HepG2 (cell line): ENCODE data around the gene KRTAP10-6. TPM values are rescaled to one million over a fixed set of nuclear protein-coding genes. Genes with fewer than 3 reads are reported as not detected.
A peak's percentile ranks its signal among the peaks of the same experiment; 100 is the strongest.

Experiments used
- DPF2 ChIP-seq: sonication (generic); formaldehyde crosslinking; IDR thresholded peaks from 2 replicates; pipeline ENCODE4 v1.4.0; 2020; ENCODE audit warnings: mild to moderate bottlenecking, low read depth, missing genetic modification reagents, borderline replicate concordance
- EEA1 ChIP-seq: sonication (generic); formaldehyde crosslinking; IDR thresholded peaks from 2 replicates; pipeline ENCODE4 v1.5.1; 2020; ENCODE audit warnings: mild to moderate bottlenecking, missing genetic modification reagents, borderline replicate concordance
- FOXK2 ChIP-seq: fragments of 450-650 bp; IDR thresholded peaks from 2 replicates; pipeline ENCODE4 v1.6.1; 2016
- GATAD2A ChIP-seq: IDR thresholded peaks from 2 replicates; pipeline ENCODE4 v1.6.1; 2016
- HOXA5 ChIP-seq: sonication (generic); formaldehyde crosslinking; IDR thresholded peaks from 2 replicates; pipeline ENCODE4 v1.4.0; 2020; ENCODE audit warnings: missing genetic modification reagents
- PHF20 ChIP-seq: sonication (generic); formaldehyde crosslinking; IDR thresholded peaks from 2 replicates; pipeline ENCODE4 v1.5.0; 2020; ENCODE audit warnings: mild to moderate bottlenecking, missing genetic modification reagents
- SRSF9 ChIP-seq: fragments of 200-400 bp; formaldehyde crosslinking; IDR thresholded peaks from 2 replicates; pipeline ENCODE4 v1.6.1; 2018; ENCODE audit warnings: borderline replicate concordance, mild to moderate bottlenecking, low read depth, low read length; ENCODE audit not compliant: insufficient read depth, poor library complexity, severe bottlenecking
- TBX2 ChIP-seq: sonication (generic); formaldehyde crosslinking; IDR thresholded peaks from 2 replicates; pipeline ENCODE4 v1.5.0; 2020; ENCODE audit warnings: missing genetic modification reagents, mild to moderate bottlenecking, borderline replicate concordance
- XRCC5 ChIP-seq: fragments of 200-400 bp; formaldehyde crosslinking; optimal IDR thresholded peaks from 2 replicates; pipeline ENCODE3; 2017; ENCODE audit warnings: mild to moderate bottlenecking, low read length
- ZKSCAN5 ChIP-seq: sonication (generic); formaldehyde crosslinking; IDR thresholded peaks from 2 replicates; pipeline ENCODE4 v1.5.1; 2020; ENCODE audit warnings: mild to moderate bottlenecking, missing genetic modification reagents
- ZNF205 ChIP-seq: IDR thresholded peaks from 2 replicates; pipeline ENCODE4 v1.6.1; 2018; ENCODE audit warnings: missing biosample characterization, missing genetic modification reagents
- ZNF484 ChIP-seq: sonication (generic); formaldehyde crosslinking; IDR thresholded peaks from 2 replicates; pipeline ENCODE4 v1.5.1; 2020; ENCODE audit warnings: mild to moderate bottlenecking, low read depth, missing genetic modification reagents, borderline replicate concordance
- ZNF546 ChIP-seq: sonication (generic); formaldehyde crosslinking; conservative IDR thresholded peaks from 2 replicates; pipeline ENCODE4 v1.8.1; 2023; ENCODE audit warnings: mild to moderate bottlenecking, missing genetic modification reagents
- ZNF564 ChIP-seq: sonication (generic); formaldehyde crosslinking; IDR thresholded peaks from 2 replicates; pipeline ENCODE4 v1.8.1; 2023; ENCODE audit warnings: mild to moderate bottlenecking, missing genetic modification reagents
- ZNF644 ChIP-seq: IDR thresholded peaks from 2 replicates; pipeline ENCODE4 v1.6.1; 2016; ENCODE audit warnings: low read depth
- ZNF670 ChIP-seq: sonication (generic); formaldehyde crosslinking; IDR thresholded peaks from 2 replicates; pipeline ENCODE4 v1.8.0; 2022; ENCODE audit warnings: mild to moderate bottlenecking, missing genetic modification reagents, borderline replicate concordance
- polyA plus RNA-seq, 8 experiments: library from polyadenylated mRNA; depleted of rRNA in 3 of 8; stranded (reverse) in 7 of 8; unstranded in 1 of 8; fragments of >200 nt; fragmentation: Illumina TruSeq in 4 of 8; extraction: Trizol in 4 of 8; gene quantifications; 2 replicates each; pipeline versions ENCODE4 v1.2.1 to v1.2.3, GENCODE V29; 2011 to 2016; ENCODE audit warnings: low read depth in 4 of 8, missing spikeins in 1 of 8, mixed read lengths in 1 of 8; ENCODE audit not compliant: insufficient read depth in 1 of 8
- total RNA-seq, 5 experiments: library from RNA; depleted of rRNA; stranded (reverse); fragments of >200 nt; fragmentation: Illumina TruSeq; extraction: Trizol; gene quantifications; 2 replicates each; pipeline ENCODE4 v1.2.3, GENCODE V29; 2016; ENCODE audit warnings: low read depth in 1 of 5
- TF ChIP-seq, protein P1 (sequence below): sonication (generic); formaldehyde crosslinking; IDR thresholded peaks from 2 replicates; pipeline ENCODE4 v1.4.0; 2020; ENCODE audit warnings: missing genetic modification reagents
- TF ChIP-seq, protein P2 (sequence below): IDR thresholded peaks from 2 replicates; pipeline ENCODE4 v1.6.1; 2018; ENCODE audit warnings: missing genetic modification reagents
- TF ChIP-seq, protein P3 (sequence below): IDR thresholded peaks from 2 replicates; pipeline ENCODE4 v1.6.1; 2016; ENCODE audit warnings: missing biosample characterization, missing genetic modification reagents, low read depth

KRTAP10-6 gene
- total and polyA plus RNA-seq, 2 of the 13 experiments (the other 11 are each of a cell fraction or from before 2014, with no cell fraction given), result not detected

DNA sequence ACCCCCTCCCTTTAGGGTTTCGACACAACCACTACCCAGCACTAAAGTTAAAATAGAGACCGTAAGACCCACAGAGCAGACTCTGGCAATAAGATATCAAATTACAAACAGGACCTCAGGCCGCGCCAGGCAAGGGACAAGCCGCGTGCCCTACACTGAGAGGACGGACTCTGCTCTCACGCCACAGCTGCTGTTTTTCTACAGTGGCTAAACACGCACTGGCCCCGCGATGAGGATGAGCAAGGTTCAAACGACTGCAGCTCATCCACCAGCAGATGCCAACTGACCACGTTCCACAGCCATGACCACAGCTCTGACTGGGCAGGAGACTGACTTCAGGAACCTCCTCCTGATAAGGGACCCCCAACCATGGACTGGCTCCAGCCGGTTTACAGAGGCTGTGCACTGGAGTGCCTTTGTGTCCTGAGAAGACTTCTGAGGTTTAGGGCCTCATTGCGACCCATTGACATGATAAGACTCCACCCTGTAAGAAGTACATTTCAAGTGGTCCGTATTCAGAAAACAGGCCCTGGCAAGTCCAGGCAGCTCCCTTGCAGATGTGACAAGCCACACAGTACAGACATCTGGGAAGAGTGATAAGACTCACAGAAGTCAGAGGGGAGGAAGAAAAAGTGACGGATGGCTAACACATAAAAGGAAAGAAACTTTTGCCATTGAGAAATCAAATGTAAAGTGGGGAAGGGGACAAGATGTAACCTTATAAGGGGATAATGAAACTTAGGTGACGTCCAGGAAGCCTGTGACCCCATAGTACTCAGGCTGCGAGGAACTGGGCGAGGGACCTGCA, 1.5 kb upstream of the KRTAP10-6 start (continued):
- TF ChIP-seq ZNF484 (no peak), ZNF205 (CRISPR knock-in tag) (peak; percentile 69; the same call in 1 of the 2 replicates), TBX2 (CRISPR knock-in tag) (peak; percentile 94), FOXK2 (0 out of 2 replicates have a peak, but pooled peaks have one; percentile 43), ZNF564 (CRISPR knock-in tag) (peak; percentile 91), GATAD2A (CRISPR knock-in tag) (peak; percentile 95), ZKSCAN5 (0 out of 2 replicates have a peak, but pooled peaks have one; percentile 22), EEA1 (CRISPR knock-in tag) (no peak), ZNF546 (CRISPR knock-in tag) (0 out of 2 replicates have a peak, but pooled peaks have one; percentile 74), PHF20 (no peak; the same call in 1 of the 2 replicates), ZNF670 (CRISPR knock-in tag) (peak; percentile 100), DPF2 (peak; percentile 40; the same call in 1 of the 2 replicates), ZNF644 (peak; percentile 59; the same call in 1 of the 2 replicates), SRSF9 (no peak), HOXA5 (CRISPR knock-in tag) (0 out of 2 replicates have a peak, but pooled peaks have one; percentile 42), XRCC5 (peak; percentile 43)
- TF ChIP-seq, protein P1, sequence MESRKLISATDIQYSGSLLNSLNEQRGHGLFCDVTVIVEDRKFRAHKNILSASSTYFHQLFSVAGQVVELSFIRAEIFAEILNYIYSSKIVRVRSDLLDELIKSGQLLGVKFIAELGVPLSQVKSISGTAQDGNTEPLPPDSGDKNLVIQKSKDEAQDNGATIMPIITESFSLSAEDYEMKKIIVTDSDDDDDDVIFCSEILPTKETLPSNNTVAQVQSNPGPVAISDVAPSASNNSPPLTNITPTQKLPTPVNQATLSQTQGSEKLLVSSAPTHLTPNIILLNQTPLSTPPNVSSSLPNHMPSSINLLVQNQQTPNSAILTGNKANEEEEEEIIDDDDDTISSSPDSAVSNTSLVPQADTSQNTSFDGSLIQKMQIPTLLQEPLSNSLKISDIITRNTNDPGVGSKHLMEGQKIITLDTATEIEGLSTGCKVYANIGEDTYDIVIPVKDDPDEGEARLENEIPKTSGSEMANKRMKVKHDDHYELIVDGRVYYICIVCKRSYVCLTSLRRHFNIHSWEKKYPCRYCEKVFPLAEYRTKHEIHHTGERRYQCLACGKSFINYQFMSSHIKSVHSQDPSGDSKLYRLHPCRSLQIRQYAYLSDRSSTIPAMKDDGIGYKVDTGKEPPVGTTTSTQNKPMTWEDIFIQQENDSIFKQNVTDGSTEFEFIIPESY (CRISPR knock-in tag), result no peak
- TF ChIP-seq, protein P2, sequence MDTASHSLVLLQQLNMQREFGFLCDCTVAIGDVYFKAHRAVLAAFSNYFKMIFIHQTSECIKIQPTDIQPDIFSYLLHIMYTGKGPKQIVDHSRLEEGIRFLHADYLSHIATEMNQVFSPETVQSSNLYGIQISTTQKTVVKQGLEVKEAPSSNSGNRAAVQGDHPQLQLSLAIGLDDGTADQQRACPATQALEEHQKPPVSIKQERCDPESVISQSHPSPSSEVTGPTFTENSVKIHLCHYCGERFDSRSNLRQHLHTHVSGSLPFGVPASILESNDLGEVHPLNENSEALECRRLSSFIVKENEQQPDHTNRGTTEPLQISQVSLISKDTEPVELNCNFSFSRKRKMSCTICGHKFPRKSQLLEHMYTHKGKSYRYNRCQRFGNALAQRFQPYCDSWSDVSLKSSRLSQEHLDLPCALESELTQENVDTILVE (CRISPR knock-in tag), result no peak; the same call in 1 of the 2 replicates
- TF ChIP-seq, protein P3, sequence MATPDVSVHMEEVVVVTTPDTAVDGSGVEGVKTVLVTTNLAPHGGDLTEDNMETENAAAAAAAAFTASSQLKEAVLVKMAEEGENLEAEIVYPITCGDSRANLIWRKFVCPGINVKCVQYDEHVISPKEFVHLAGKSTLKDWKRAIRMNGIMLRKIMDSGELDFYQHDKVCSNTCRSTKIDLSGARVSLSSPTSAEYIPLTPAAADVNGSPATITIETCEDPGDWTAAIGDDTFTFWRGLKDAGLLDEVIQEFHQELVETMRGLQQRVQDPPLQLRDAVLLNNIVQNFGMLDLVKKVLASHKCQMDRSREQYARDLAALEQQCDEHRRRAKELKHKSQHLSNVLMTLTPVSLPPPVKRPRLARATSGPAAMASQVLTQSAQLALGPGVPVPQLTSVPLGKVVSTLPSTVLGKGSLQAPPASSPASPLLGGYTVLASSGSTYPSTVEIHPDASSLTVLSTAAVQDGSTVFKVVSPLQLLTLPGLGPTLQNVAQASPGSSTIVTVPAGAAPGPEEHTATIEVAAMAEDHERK (CRISPR knock-in tag), result no peak
